NCI-H1417 (cell line): Measurements from ENCODE around the gene PGRMC1.
"Not testable (repeated sequence)": the region's sequence is repeated elsewhere in the genome, so short reads cannot be mapped to it uniquely, and the experiment has no call there.

Source experiments
- DNase-seq, 3 experiments: peaks; one replicate each; lab custom pipeline; 2025; lab: John Stamatoyannopoulos, UW

Gene PGRMC1

GRCh38 chrX:119235051-119235511 lies 1.0 kb upstream of the PGRMC1 start:
- DNase-seq = no peak

GRCh38 chrX:119236623-119237561 lies 807 bp downstream of the PGRMC1 start:
- DNase-seq = peak in 2 of 3 experiments; percentile 60 to 64

GRCh38 chrX:119237562-119237942 lies 1.5 kb downstream of the PGRMC1 start:
- DNase-seq = peak in 1 of 3 experiments; percentile 27

- no peak for DNase-seq
Observed at GRCh38 chrX:119238557-119238956, 2.5 kb downstream of the PGRMC1 start.

GRCh38 chrX:119240356-119240755 lies 4.3 kb downstream of the PGRMC1 start:
- DNase-seq = no peak

GRCh38 chrX:119247702-119248101 lies 11.6 kb downstream of the PGRMC1 start:
- DNase-seq = no peak

GRCh38 chrX:119249891-119250290 lies 13.8 kb downstream of the PGRMC1 start:
- no peak for DNase-seq

- no peak for DNase-seq
Observed at GRCh38 chrX:119251386-119251785, 15.3 kb downstream of the PGRMC1 start.

GRCh38 chrX:119252716-119253115 lies 16.6 kb downstream of the PGRMC1 start:
- no peak for DNase-seq

GRCh38 chrX:119266364-119266995 lies 30.4 kb downstream of the PGRMC1 start:
- peak in 1 of 3 experiments; percentile 52 for DNase-seq

- DNase-seq = not testable (repeated sequence)
Observed at GRCh38 chrX:119267115-119267514, 31.0 kb downstream of the PGRMC1 start.

GRCh38 chrX:119272882-119273419 lies 36.9 kb downstream of the PGRMC1 start:
- no peak for DNase-seq

- no peak for DNase-seq
Observed at GRCh38 chrX:119273420-119274192, 37.5 kb downstream of the PGRMC1 start.

GRCh38 chrX:119282347-119282746 lies 46.3 kb downstream of the PGRMC1 start:
- DNase-seq = not testable (repeated sequence)

GRCh38 chrX:119288890-119289393 lies 52.9 kb downstream of the PGRMC1 start:
- no peak for DNase-seq

GRCh38 chrX:119290476-119290875 lies 54.4 kb downstream of the PGRMC1 start:
- no peak for DNase-seq

GRCh38 chrX:119291246-119291645 lies 55.2 kb downstream of the PGRMC1 start:
- not testable (repeated sequence) for DNase-seq

- DNase-seq = no peak
Observed at GRCh38 chrX:119292445-119292844, 56.4 kb downstream of the PGRMC1 start.
